Esophagus (tissue), 2 donors: Measurements from ENCODE around the gene DSG1. TPM values are rescaled to one million over a fixed set of nuclear protein-coding genes. Genes with fewer than 3 reads are reported as not detected.

Source experiments
- H3K27ac ChIP-seq, 2 donors: one replicate each; pipeline ENCODE4 v1.5.1; 2013; ENCODE audit warnings: low read depth in 2 of 2, mild to moderate bottlenecking in 2 of 2, inconsistent platforms in 1 of 2, low read length in 1 of 2, moderate library complexity in 1 of 2
- H3K27me3 ChIP-seq, 2 donors: one replicate each; pipeline ENCODE4 v1.6.1; 2013; ENCODE audit warnings: low read length in 2 of 2, control low read depth in 1 of 2, mild to moderate bottlenecking in 1 of 2; ENCODE audit not compliant: insufficient read depth in 2 of 2, control insufficient read depth in 1 of 2
- H3K36me3 ChIP-seq, 2 donors: one replicate each; pipeline ENCODE4 v1.6.1; 2013; ENCODE audit warnings: low read length in 1 of 2; ENCODE audit not compliant: control insufficient read depth in 2 of 2, insufficient read depth in 2 of 2
- H3K4me1 ChIP-seq, 2 donors: one replicate each; pipeline ENCODE4 v1.6.1; 2013; ENCODE audit warnings: low read length in 1 of 2; ENCODE audit not compliant: control insufficient read depth in 2 of 2, insufficient read depth in 2 of 2
- H3K4me3 ChIP-seq, 2 donors: one replicate each; pipeline ENCODE4 v1.5.1; 2013; ENCODE audit warnings: low read length in 2 of 2, mild to moderate bottlenecking in 2 of 2, low read depth in 1 of 2, moderate library complexity in 1 of 2
- H3K9me3 ChIP-seq, 2 donors: one replicate each; pipeline ENCODE4 v1.6.1; 2013; ENCODE audit warnings: mild to moderate bottlenecking in 2 of 2, low read depth in 1 of 2, low read length in 1 of 2, moderate library complexity in 1 of 2; ENCODE audit not compliant: control insufficient read depth in 2 of 2, insufficient read depth in 1 of 2
- WGBS, 2 donors: extraction: QIAGEN DNeasy Blood & Tissue Kit; methylation state at CpG; one replicate each; pipeline ENCODE4 v1.1.7; 2013; 5-methylcytosine and 5-hydroxymethylcytosine counted together
- polyA plus RNA-seq, 2 donors: library from polyadenylated mRNA; stranded (reverse); fragments of 200-250 nt; gene quantifications; one replicate each; pipeline ENCODE4 v1.2.3, GENCODE V29; 2013
- donor health status: healthy with polysubstance abuse.
- donor health status: Bipolar disorder and iron deficiency.

DSG1 gene
- 1 to 10 TPM; 8.4 to 8.9 TPM for polyA plus RNA-seq

DNA sequence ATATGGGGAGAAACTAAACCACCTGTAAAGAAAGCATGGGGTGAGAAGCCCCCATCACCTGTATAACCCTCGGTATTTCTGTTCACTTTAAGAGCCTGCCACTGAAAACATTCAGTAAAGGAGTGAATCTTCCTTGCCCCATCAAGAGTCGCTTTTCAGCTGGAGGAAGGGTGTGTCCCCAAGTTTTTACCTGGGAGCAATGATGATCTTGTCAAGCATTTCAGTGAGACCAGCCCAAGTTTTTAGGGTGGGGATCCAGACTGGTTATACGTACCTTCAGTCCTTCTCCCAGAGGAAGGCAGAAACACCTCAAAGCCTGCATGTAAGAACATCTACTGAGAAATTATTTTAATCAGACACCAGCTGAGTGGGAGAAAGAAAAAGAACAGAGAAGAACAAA, at the start of gene DSG1:
DSG1 (plus strand) TSS at position 301 of the 400 bp plus-strand sequence. CDS start 141 bp downstream, outside the sequence.
- no peak within 1 kb of the TSS for H3K27ac ChIP-seq
- 54 to 70% methylated on average over 3 of the region's 3 CpGs for WGBS, 2 donors
- no peaks in the 10 kb centered on the region for H3K36me3 ChIP-seq
- H3K9me3 ChIP-seq = no peaks in the 10 kb centered on the region
- no peaks in the 10 kb centered on the region for H3K4me1 ChIP-seq
- peak within 1 kb of the TSS in 1 of 2 donors; percentile 22 for H3K4me3 ChIP-seq
- H3K27me3 ChIP-seq = no peaks in the 10 kb centered on the region

GRCh38 chr18:31268985-31269406, 49.0 kb upstream of the DSG1 start:
- Histone ChIP-seq H3K9me3 (no peaks in the 10 kb centered on the region), H3K27ac (no peak overlapping the region), H3K4me1 (no peaks in the 10 kb centered on the region), H3K4me3 (no peak overlapping the region), H3K36me3 (no peaks in the 10 kb centered on the region), H3K27me3 (no peaks in the 10 kb centered on the region)
- WGBS, 2 donors = 10 to 11% methylated on average over 1 of the region's 1 CpG

DNA sequence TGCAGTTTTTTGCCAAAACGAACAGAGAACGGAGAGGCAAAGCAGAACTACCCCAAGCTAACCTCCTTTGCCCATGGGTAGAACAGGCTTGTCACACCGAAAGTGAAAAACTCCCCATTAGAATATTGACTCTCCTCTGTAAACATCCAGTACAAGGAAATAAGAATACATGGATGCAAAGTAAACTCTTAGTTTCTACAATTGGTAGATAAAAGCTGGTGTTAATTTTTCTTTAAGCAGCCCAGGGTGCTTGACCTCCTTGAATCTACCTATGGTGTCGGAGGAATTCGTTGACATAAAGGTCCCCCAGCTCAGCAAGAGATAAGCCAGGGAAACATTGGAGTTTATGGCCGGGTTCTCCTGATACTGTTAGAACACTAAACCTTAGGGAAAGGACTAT, 48.4 kb upstream of the DSG1 start:
- WGBS, 2 donors = 48 to 68% methylated on average over 6 of the region's 6 CpGs
- Histone ChIP-seq H3K27me3 (no peaks in the 10 kb centered on the region), H3K36me3 (no peaks in the 10 kb centered on the region), H3K4me3 (no peak overlapping the region), H3K9me3 (no peaks in the 10 kb centered on the region), H3K27ac (peak overlapping the region in 1 of 2 donors; percentile 38), H3K4me1 (no peaks in the 10 kb centered on the region)

GRCh38 chr18:31270578-31270977, 47.4 kb upstream of the DSG1 start:
- Histone ChIP-seq H3K27me3 (no peaks in the 10 kb centered on the region), H3K4me3 (no peak overlapping the region), H3K9me3 (no peaks in the 10 kb centered on the region), H3K36me3 (no peaks in the 10 kb centered on the region), H3K4me1 (no peaks in the 10 kb centered on the region), H3K27ac (no peak overlapping the region)
- WGBS, 2 donors = 88 to 92% methylated on average over 4 of the region's 4 CpGs

DNA sequence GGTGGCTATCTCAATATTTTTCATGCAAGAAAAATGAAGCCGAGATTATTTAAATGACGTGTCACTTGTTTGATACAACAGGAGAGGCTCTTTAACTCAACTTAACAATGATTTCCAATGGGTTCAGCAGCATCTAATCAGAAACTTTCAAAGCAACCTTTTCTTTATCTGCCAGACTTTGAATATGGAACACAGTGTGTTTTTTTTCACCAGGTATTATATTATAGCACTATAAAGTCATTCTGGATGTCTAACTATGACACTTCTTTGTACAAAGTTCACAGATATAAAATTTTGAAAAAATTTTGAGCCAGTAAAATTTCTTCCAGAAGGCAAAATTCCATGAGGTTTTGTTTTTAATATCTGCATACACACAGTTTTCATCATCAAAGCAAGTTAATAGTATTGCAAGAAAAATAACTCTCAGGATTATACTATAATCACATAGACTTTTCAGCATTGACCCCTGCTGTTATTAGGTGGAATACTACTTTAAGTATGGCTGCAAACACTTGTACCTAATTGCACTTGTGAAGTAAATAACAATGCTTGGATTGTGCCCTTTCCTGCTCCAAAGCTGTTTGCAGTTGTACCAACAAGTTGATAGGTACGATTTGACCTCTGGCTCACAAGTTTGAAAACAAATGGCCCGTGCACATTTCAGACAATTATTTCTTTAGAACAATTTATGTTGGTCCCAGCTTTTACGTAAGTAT, 44.0 kb upstream of the DSG1 start:
- Histone ChIP-seq H3K27ac (no peak overlapping the region), H3K4me1 (peaks cover 0 to 2% of the 10 kb centered on the region in 2 donors), H3K36me3 (no peaks in the 10 kb centered on the region), H3K4me3 (no peak overlapping the region), H3K9me3 (no peaks in the 10 kb centered on the region), H3K27me3 (no peaks in the 10 kb centered on the region)
- WGBS, 2 donors = 47 to 51% methylated on average over 5 of the region's 5 CpGs

- H3K4me3 ChIP-seq = no peak overlapping the region
- H3K4me1 ChIP-seq = peaks cover 0 to 2% of the 10 kb centered on the region in 2 donors
- H3K27me3 ChIP-seq = no peaks in the 10 kb centered on the region
- H3K36me3 ChIP-seq = no peaks in the 10 kb centered on the region
- no peaks in the 10 kb centered on the region for H3K9me3 ChIP-seq
- WGBS, 2 donors = 21 to 23% methylated on average over 2 of the region's 2 CpGs
- H3K27ac ChIP-seq = peak overlapping the region in 1 of 2 donors; percentile 55
Measured at GRCh38 chr18:31274931-31275330, 43.0 kb upstream of the DSG1 start.

DNA sequence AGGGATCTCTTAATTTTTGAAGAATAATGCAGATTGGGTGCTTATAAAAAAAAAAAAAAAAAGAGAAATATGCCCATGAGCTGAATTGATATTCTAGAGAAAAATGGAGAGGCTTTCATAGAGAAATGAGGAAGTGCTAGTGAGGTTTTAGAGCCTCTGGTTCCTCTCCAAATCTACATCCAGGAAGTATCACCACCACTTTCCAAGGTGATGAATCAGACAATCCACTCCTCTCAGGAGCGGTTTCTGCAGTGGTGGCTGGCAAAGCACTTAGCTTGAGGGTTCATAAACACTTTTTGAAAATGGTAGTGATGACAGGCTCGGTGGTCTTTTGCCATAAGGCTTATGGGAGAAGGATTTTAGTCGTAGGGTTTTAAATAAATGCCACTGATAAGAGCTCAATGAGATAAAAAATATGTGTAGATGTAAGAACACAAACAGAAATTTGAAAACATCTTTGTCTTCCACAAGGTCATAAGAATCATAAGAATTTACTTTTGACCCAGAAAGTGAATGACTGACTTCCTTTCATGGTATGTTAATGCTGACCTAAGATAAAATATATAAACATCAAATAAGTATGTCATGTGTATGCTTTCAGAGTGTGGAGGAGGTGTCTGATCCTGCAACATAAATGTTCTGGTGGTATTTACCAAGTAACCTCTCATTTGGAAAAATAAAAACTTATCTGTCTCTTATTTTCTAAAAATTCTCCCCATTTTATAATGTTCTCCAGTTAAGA, 42.1 kb upstream of the DSG1 start:
- Histone ChIP-seq H3K9me3 (no peaks in the 10 kb centered on the region), H3K4me1 (peaks cover 0 to 2% of the 10 kb centered on the region in 2 donors), H3K27me3 (no peaks in the 10 kb centered on the region), H3K4me3 (no peak overlapping the region), H3K27ac (peak overlapping the region; percentile 75 to 90), H3K36me3 (no peaks in the 10 kb centered on the region)
- 22 to 25% methylated on average over 3 of the region's 3 CpGs for WGBS, 2 donors

DNA sequence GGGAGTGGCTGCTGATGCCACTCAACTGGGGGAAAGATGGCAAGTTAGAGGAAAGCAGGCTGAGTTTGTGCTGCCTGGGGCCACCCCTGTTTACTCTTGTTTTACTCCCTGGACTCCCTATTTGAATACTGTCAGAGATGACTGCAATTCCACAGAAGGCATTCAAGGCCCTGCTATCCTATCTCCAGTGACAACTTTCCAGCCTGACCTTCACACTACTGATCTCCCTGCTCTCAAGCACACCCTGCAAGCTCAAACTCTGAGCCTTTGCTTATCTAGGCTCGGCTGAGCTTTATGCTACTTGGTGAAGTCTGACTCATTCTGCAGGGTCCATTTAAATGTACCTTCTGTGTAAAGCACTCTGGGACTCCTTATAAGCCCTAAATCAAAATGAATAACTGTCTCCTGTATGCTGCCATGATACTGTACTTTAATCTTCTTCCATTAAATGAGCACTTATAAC, 39.3 kb upstream of the DSG1 start:
- Histone ChIP-seq H3K27me3 (no peaks in the 10 kb centered on the region), H3K9me3 (no peaks in the 10 kb centered on the region), H3K36me3 (no peaks in the 10 kb centered on the region), H3K27ac (peak overlapping the region in 1 of 2 donors; percentile 8), H3K4me1 (peaks cover 0 to 2% of the 10 kb centered on the region in 2 donors), H3K4me3 (no peak overlapping the region)
- WGBS, 2 donors = 52 to 55% methylated on average over 1 of the region's 1 CpG

DNA sequence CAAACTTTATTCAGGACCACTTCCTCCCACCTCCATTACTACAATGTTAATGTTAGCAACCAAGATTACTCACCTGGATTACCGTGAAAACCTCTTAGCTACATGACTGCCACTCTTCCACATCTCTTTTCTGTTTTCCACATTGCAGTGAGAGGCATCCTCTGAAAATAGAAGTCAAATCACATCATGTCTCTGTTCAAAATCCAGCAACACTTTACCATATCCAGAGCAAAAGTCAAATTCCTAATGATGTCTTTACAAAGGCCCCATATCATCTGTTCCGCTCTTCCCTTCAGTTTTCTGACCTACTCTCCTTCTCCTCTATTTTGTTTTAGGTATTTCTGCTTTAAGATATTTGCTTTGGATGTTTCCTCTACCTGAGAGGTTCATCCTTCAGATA, 37.5 kb upstream of the DSG1 start:
- Histone ChIP-seq H3K27ac (no peak overlapping the region), H3K36me3 (no peaks in the 10 kb centered on the region), H3K4me1 (peaks cover 0 to 2% of the 10 kb centered on the region in 2 donors), H3K9me3 (no peaks in the 10 kb centered on the region), H3K4me3 (no peak overlapping the region), H3K27me3 (no peaks in the 10 kb centered on the region)
- 92 to 95% methylated on average over 2 of the region's 2 CpGs for WGBS, 2 donors
